ENCODE results near the gene MTHFSD. TPM values are rescaled to one million over a fixed set of nuclear protein-coding genes. Genes with fewer than 3 reads are reported as not detected.

MTHFSD gene
- total RNA-seq, 1 experiment from 2014 or later = 4.7 TPM

- peaks cover 0 to 1% (median 0%) of the 10 kb centered on the region in 3 experiments; a peak in 2 of 7 replicates for H3K36me3 Mint-ChIP-seq (ENCODE audit: insufficient read depth in 1 of 3, low read depth in 3 of 3)
- no peak overlapping the region for H3K27ac Mint-ChIP-seq
- no peak overlapping the region for H3K14ac ChIP-seq (ENCODE audit: insufficient read depth, low read length)
- H3K56ac ChIP-seq (ENCODE audit: insufficient read length, low read depth, low read length) = no peak overlapping the region
- H3K4me2 ChIP-seq (ENCODE audit: insufficient read depth, insufficient read length, low read length) = peak overlapping the region; percentile 41
- no peak overlapping the region for H4K91ac ChIP-seq (ENCODE audit: insufficient read length, low read depth, low read length)
- H3K23me2 ChIP-seq (ENCODE audit: insufficient read length, low read depth, low read length, poor library complexity, severe bottlenecking) = peaks cover 14% of the 10 kb centered on the region
- no peaks in the 10 kb centered on the region for H3K9me3 ChIP-seq (ENCODE audit: control insufficient read depth, low read depth, low read length)
- no peak overlapping the region for H4K5ac ChIP-seq (ENCODE audit: insufficient read length, low read depth, low read length)
- TF ChIP-seq CTCF (conservative IDR thresholded peaks at IDR 0.05) = no peak
- no peaks in the 10 kb centered on the region for H4K20me1 ChIP-seq (ENCODE audit: control insufficient read depth, insufficient read depth, insufficient read length)
- peaks cover 3 to 5% of the 10 kb centered on the region in 2 experiments; a peak in 3 of 5 replicates for H3K9me3 Mint-ChIP-seq
- H3K27me3 ChIP-seq (ENCODE audit: insufficient read depth, low read length) = peaks cover 60% of the 10 kb centered on the region
- H3K9ac ChIP-seq (ENCODE audit: extremely low read depth, insufficient read length, low read length) = no peak overlapping the region
- no peak overlapping the region for H2BK5ac ChIP-seq (ENCODE audit: insufficient read length, low read length)
- H3K27me3 Mint-ChIP-seq (ENCODE audit: low read depth) = peaks cover 91% of the 10 kb centered on the region
- H3K18ac ChIP-seq (ENCODE audit: insufficient read length, low read depth, low read length) = no peak overlapping the region
- H3K79me2 ChIP-seq (ENCODE audit: insufficient read depth, low read length) = no peaks in the 10 kb centered on the region
- peaks cover 6% of the 10 kb centered on the region; the same call in 1 of the 2 replicates for H3K4me1 ChIP-seq (ENCODE audit: insufficient read depth, low read length)
- WGBS (ENCODE audit: extremely low coverage, insufficient read length, low lambda C conversion rate) = no CpG with 5 or more reads among the region's 69 CpGs
- no peak overlapping the region for H2AFZ ChIP-seq (ENCODE audit: low read length)
- H3K4me1 Mint-ChIP-seq = peaks cover 32 to 39% of the 10 kb centered on the region in 2 experiments
- no peak overlapping the region for H2BK12ac ChIP-seq (ENCODE audit: insufficient read length, low read depth, low read length)
- H2AK5ac ChIP-seq (ENCODE audit: insufficient read length, low read length) = no peak overlapping the region
- H4K8ac ChIP-seq (replicated peaks; ENCODE audit: insufficient read length, low read depth, low read length) = no peak overlapping the region
- H2BK15ac ChIP-seq (ENCODE audit: low read depth, low read length) = no peak overlapping the region; the same call in 1 of the 2 replicates
- no peak overlapping the region for H2BK20ac ChIP-seq (ENCODE audit: low read depth, low read length, poor library complexity, severe bottlenecking)
- peak overlapping the region; percentile 66 to 94 for H3K4me3 Mint-ChIP-seq
- no peak overlapping the region for H3K27ac ChIP-seq (ENCODE audit: insufficient read length, low read depth, low read length)
- DNase-seq = peak; percentile 43
- H3K23ac ChIP-seq (ENCODE audit: insufficient read length, low read depth, low read length) = no peak overlapping the region
- no peak overlapping the region for H2BK120ac ChIP-seq (ENCODE audit: low read depth, low read length, poor library complexity, severe bottlenecking)
- no peak overlapping the region for H3K4ac ChIP-seq (ENCODE audit: low read depth, low read length)
- H3K79me1 ChIP-seq (ENCODE audit: insufficient read depth, low read depth, low read length, poor library complexity, severe bottlenecking) = no peaks in the 10 kb centered on the region
- H3T11ph ChIP-seq (ENCODE audit: low read length) = no peak overlapping the region
Measured at GRCh38 chr16:86578611-86579267, 23.7 kb upstream of the MTHFSD start.
